SK-N-MC (cell line): ENCODE results near the gene SCN8A.

Experiments used
- EZH2 ChIP-seq: fragments of 200-600 bp; sonication (generic); IDR thresholded peaks from one replicate; pipeline ENCODE4 v1.6.1; 2017; ENCODE audit warnings: antibody characterized with exemption
- POLR2AphosphoS5 ChIP-seq: IDR thresholded peaks from 2 replicates; pipeline ENCODE4 v1.6.1; 2012; ENCODE audit warnings: mild to moderate bottlenecking, low read depth, low read length, borderline replicate concordance

DNA sequence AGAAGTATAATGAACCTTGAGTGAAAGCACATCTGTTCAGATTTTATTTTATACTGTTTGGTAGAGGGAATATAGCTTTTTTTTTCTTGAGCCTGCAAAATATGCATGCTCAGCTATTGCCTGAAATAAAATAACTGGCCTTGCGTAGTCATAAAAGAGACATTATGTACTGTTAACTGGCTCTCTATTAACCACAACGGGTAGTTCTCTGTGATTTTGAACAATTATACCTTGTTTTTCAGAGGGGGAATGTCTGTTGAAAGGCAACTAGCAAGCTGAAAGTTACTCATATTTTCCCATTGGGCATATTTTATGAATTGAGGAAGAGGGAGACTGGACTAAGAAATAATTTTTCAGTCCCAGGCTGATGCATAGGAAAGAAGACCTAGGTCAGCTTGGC is 194.9 kb downstream of the SCN8A start:
- TF ChIP-seq EZH2 (no peak), POLR2AphosphoS5 (no peak)
